CD8-positive, alpha-beta memory T cell (primary cell): ENCODE data around the gene MFN2. TPM values are rescaled to one million over a fixed set of nuclear protein-coding genes. Genes with fewer than 3 reads are reported as not detected.
"Not testable (repeated sequence)": the region's sequence is repeated elsewhere in the genome, so short reads cannot be mapped to it uniquely, and the experiment has no call there.

Source experiments
- CTCF ChIA-PET: fragments of 350-600 bp; sonication (Branson Sonifier 250); formaldehyde crosslinking; loops from one replicate; lab custom pipeline; 2021; ENCODE audit warnings: antibody characterized with exemption; lab: Charles Lee
- POLR2A ChIA-PET: fragments of 350-600 bp; sonication (Branson Sonifier 250); formaldehyde crosslinking; loops from one replicate; lab custom pipeline; 2021; ENCODE audit warnings: antibody characterized with exemption; lab: Charles Lee
- DNase-seq, 5 donors: peaks; one replicate each; pipeline versions ENCODE4 v3.0.0 to v3.0.0-alpha.2; 2020 to 2022; ENCODE audit warnings: mixed read lengths in 1 of 5
- H3K27ac ChIP-seq: one replicate; pipeline ENCODE4 v1.7.0; 2013; ENCODE audit warnings: low read depth, mild to moderate bottlenecking, low read length, moderate library complexity
- H3K27me3 ChIP-seq: 2 replicates; pipeline ENCODE4 v1.7.0; 2013; ENCODE audit warnings: low read length, mild to moderate bottlenecking; ENCODE audit not compliant: insufficient read depth, poor library complexity, severe bottlenecking
- H3K36me3 ChIP-seq: 2 replicates; pipeline ENCODE4 v1.7.0; 2013; ENCODE audit warnings: mild to moderate bottlenecking, low read length, moderate library complexity; ENCODE audit not compliant: insufficient read depth
- H3K4me1 ChIP-seq: 2 replicates; pipeline ENCODE4 v1.7.0; 2013; ENCODE audit warnings: mild to moderate bottlenecking, low read length, moderate library complexity; ENCODE audit not compliant: insufficient read depth
- H3K4me3 ChIP-seq: 2 replicates; pipeline ENCODE4 v1.7.0; 2013; ENCODE audit warnings: mild to moderate bottlenecking, low read length
- H3K9me3 ChIP-seq: 2 replicates; pipeline ENCODE4 v1.7.0; 2013; ENCODE audit warnings: mild to moderate bottlenecking, low read length
- H3K27ac Mint-ChIP-seq, 8 donors: one replicate each; pipeline ENCODE4 v1.8.0; 2020 to 2021; ENCODE audit warnings: mixed read lengths in 8 of 8, mild to moderate bottlenecking in 6 of 8, inconsistent platforms in 3 of 8, moderate library complexity in 3 of 8
- H3K27me3 Mint-ChIP-seq, 2 donors: one replicate each; pipeline ENCODE4 v1.8.0; 2020 to 2021; ENCODE audit warnings: mixed read lengths in 2 of 2, mild to moderate bottlenecking in 1 of 2, moderate library complexity in 1 of 2
- H3K36me3 Mint-ChIP-seq, 3 donors: one replicate each; pipeline ENCODE4 v1.8.0; 2020 to 2021; ENCODE audit warnings: mixed read lengths in 3 of 3, inconsistent platforms in 1 of 3, mild to moderate bottlenecking in 1 of 3
- H3K4me1 Mint-ChIP-seq, 3 donors: one replicate each; pipeline ENCODE4 v1.8.0; 2020 to 2021; ENCODE audit warnings: mixed read lengths in 3 of 3, inconsistent platforms in 1 of 3, mild to moderate bottlenecking in 1 of 3
- H3K4me3 Mint-ChIP-seq, 7 donors: one replicate each; pipeline ENCODE4 v1.8.0; 2020 to 2021; ENCODE audit warnings: mixed read lengths in 7 of 7, mild to moderate bottlenecking in 6 of 7, moderate library complexity in 4 of 7, inconsistent platforms in 2 of 7
- H3K9me3 Mint-ChIP-seq, 5 donors: one replicate each; pipeline ENCODE4 v1.8.0; 2020 to 2022; ENCODE audit warnings: mixed read lengths in 5 of 5, mild to moderate bottlenecking in 3 of 5, moderate library complexity in 2 of 5, inconsistent platforms in 1 of 5
- polyA plus RNA-seq: library from polyadenylated mRNA; unstranded; fragments of 300-500 nt; fragmentation: Illumina TruSeq; gene quantifications from one replicate; pipeline ENCODE4 v1.2.3, GENCODE V29; 2021
- total RNA-seq, 2 experiments: library from RNA; stranded (reverse); gene quantifications; one replicate each; pipeline ENCODE4 v1.2.3, GENCODE V29; 2021

The MFN2 gene
- total and polyA plus RNA-seq, 3 experiments from 2014 or later, result 40.9 to 97.2 (median 97.1) TPM

DNA sequence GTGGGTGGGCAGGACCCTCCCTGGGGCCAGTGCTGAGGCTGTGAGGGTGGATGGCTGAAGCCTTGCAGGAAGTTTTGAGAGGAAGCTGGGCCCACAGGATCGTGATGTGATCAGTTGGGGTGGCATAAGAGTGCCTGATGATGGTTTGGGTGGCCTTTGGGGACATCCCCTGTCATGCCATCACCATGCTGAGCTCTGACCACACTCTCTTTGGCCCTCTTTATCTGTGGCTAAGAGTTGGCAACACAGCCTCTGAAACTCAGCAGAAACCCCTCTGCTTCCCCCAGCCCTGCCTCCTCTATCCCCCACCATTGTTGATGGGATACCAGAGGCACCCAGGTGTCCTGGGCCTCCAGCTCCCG lies 58.9 kb downstream of the MFN2 start:
- H3K4me3 Mint-ChIP-seq, result no peak overlapping the region
- no peaks in the 10 kb centered on the region for H3K4me1 ChIP-seq
- no peak overlapping the region for H3K27ac ChIP-seq
- no peaks in the 10 kb centered on the region for H3K27me3 ChIP-seq
- no peaks in the 10 kb centered on the region for H3K36me3 ChIP-seq
- no peak overlapping the region for H3K4me3 ChIP-seq
- H3K9me3 ChIP-seq, result no peaks in the 10 kb centered on the region
- H3K27ac Mint-ChIP-seq, result no peak overlapping the region
- DNase-seq, result no peak
- H3K9me3 Mint-ChIP-seq, result no peaks in the 10 kb centered on the region
- peaks cover 2 to 7% (median 6%) of the 10 kb centered on the region in 3 donors for H3K4me1 Mint-ChIP-seq
- POLR2A ChIA-PET, result no interaction called here
- CTCF ChIA-PET, result no interaction called here
- peaks cover 1 to 2% of the 10 kb centered on the region in 2 donors for H3K27me3 Mint-ChIP-seq
- H3K36me3 Mint-ChIP-seq, result no peaks in the 10 kb centered on the region

DNA sequence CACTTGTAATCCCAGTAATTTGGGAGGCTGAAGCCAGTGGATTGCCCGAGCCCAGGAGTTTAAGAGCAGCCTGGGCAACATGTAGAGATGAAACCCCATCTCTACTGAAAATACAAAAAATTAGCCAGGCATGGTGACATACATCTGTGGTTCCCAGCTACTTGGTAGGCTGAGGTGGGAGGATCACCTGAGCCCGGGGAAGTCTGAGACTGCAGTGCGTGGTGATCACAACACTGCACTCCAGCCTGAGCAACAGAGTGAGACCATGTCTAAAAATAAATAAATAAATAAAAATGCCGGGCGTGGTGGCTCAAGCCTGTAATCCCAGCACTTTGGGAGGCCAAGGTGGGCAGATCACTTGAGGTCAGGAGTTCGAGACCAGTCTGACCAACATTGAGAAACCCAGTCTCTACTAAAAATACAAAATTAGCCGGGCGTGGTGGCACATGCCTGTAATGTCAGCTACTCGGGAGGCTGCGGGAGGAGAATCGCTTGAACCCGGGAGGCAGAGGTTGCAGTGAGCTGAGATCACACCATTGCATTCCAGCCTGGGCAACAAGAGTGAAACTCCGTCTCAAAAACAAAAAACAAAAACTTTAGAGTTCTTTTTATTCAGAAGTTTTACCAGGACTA lies 59.7 kb downstream of the MFN2 start:
- H3K4me1 ChIP-seq, H3K36me3 ChIP-seq, DNase-seq, CTCF ChIA-PET, H3K27me3 Mint-ChIP-seq, H3K36me3 Mint-ChIP-seq, H3K27me3 ChIP-seq, H3K4me3 Mint-ChIP-seq, H3K9me3 Mint-ChIP-seq, H3K4me3 ChIP-seq, H3K9me3 ChIP-seq, H3K27ac ChIP-seq, POLR2A ChIA-PET: not testable (repeated sequence)
- peak overlapping the region in 1 of 8 donors; percentile 84 for H3K27ac Mint-ChIP-seq
- H3K4me1 Mint-ChIP-seq, result peaks cover 7 to 15% (median 11%) of the 10 kb centered on the region in 3 donors

DNA sequence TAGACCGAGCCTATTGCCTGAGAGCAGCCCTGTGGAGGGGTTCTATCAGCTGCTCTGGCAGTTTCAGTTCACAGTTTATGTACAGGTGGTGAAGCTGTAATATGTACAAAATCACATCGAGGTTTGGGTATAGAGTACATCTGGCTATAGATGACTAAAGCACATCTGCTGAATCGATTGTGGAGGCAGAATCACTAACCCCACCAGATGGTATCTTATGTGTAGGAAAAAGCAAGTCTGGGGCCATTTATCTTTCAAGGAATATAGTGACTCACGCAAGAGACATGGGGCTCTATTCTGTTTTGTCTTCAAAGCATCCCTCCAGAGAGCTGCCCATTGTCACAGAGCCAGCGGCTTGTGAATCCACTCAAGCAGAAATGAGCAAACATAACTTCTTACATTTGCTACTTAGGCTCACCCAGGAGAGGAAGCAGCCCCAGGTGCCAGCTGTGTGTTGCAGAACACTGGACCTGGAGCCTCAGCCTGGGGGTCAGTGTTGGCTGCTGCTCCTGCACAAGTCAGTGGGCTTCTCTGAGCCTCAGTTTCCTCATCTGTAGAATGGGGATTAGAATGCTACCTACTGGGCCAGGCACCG lies 60.3 kb downstream of the MFN2 start:
- no peaks in the 10 kb centered on the region for H3K9me3 Mint-ChIP-seq
- H3K4me3 Mint-ChIP-seq, result no peak overlapping the region
- ChIA-PET POLR2A (no interaction called here), CTCF (no interaction called here)
- no peak overlapping the region for H3K27ac ChIP-seq
- H3K9me3 ChIP-seq, result no peaks in the 10 kb centered on the region
- no peak overlapping the region for H3K4me3 ChIP-seq
- no peaks in the 10 kb centered on the region for H3K36me3 Mint-ChIP-seq
- no peaks in the 10 kb centered on the region for H3K36me3 ChIP-seq
- peaks cover 1 to 6% of the 10 kb centered on the region in 2 donors for H3K27me3 Mint-ChIP-seq
- H3K4me1 Mint-ChIP-seq, result peaks cover 7 to 15% (median 11%) of the 10 kb centered on the region in 3 donors
- no peaks in the 10 kb centered on the region for H3K27me3 ChIP-seq
- H3K27ac Mint-ChIP-seq, result peak overlapping the region in 1 of 8 donors; percentile 84
- DNase-seq, result no peak
- no peaks in the 10 kb centered on the region for H3K4me1 ChIP-seq

DNA sequence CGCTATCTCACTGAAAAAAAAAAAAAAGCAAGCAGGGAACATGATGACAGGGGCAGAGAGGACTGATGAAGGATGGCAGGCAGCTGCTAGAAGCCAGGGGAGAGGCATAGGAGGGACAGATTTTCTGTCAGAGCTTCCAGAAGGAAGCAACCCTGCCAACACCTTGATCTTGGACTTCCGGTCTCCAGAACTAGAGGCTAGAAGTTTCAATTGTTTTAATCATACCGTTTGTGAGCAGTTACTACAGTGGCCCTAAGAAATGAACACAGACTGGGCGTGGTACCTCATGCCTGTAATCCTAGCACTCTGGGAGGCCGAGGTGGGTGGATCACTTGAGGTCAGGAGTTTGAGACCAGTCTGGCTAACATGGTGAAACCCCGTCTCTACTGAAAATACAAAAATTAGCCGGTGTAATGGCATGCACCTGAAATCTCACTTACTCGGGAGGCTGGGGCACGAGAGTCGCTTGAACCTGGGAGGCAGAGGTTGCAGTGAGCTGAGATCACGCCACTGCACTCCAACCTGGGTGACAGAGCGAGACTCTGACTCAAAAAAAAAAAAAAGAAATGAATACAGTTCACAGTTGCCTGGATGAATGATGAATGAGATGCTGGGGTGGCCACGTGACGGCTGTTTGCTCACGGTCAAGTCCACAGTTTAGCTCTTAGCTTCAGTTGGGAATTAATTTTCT lies 64.1 kb downstream of the MFN2 start:
- H3K27ac ChIP-seq, H3K4me3 ChIP-seq, H3K27me3 ChIP-seq, H3K9me3 ChIP-seq, H3K36me3 Mint-ChIP-seq, H3K27me3 Mint-ChIP-seq, CTCF ChIA-PET, H3K36me3 ChIP-seq, H3K9me3 Mint-ChIP-seq, POLR2A ChIA-PET, DNase-seq: not testable (repeated sequence)
- Mint-ChIP-seq H3K4me1 (peaks cover 7 to 15% (median 11%) of the 10 kb centered on the region in 3 donors), H3K4me3 (peak overlapping the region in 1 of 7 donors; percentile 56), H3K27ac (peak overlapping the region in 1 of 8 donors; percentile 39)
- H3K4me1 ChIP-seq, result peaks cover 19% of the 10 kb centered on the region

DNA sequence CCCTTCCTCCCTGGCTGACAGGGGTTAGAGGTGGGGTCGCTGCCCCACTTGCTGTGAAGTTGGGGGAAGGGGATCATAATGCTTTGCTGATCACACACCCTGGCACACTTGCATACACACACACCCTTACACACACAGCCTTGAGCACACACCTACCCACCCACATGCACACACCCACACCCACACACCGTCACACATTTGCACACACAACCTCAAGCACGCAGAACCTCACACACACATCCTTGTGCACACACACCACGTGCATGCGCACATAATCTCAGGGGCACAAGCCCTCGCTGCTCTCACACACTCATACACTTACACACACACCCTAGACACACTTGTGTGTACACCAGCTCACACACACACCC lies 66.5 kb downstream of the MFN2 start:
- H3K4me1 Mint-ChIP-seq, result peaks cover 8 to 13% (median 9%) of the 10 kb centered on the region in 3 donors
- no peak overlapping the region for H3K4me3 Mint-ChIP-seq
- peaks cover 19% of the 10 kb centered on the region for H3K4me1 ChIP-seq
- DNase-seq, result no peak
- no peaks in the 10 kb centered on the region for H3K36me3 Mint-ChIP-seq
- H3K27me3 Mint-ChIP-seq, result peaks cover 0 to 6% of the 10 kb centered on the region in 2 donors
- H3K9me3 Mint-ChIP-seq, result no peaks in the 10 kb centered on the region
- peak overlapping the region; percentile 43 for H3K4me3 ChIP-seq
- no peaks in the 10 kb centered on the region for H3K36me3 ChIP-seq
- H3K9me3 ChIP-seq, result no peaks in the 10 kb centered on the region
- no peaks in the 10 kb centered on the region for H3K27me3 ChIP-seq
- no peak overlapping the region for H3K27ac Mint-ChIP-seq
- H3K27ac ChIP-seq, result no peak overlapping the region
- ChIA-PET CTCF (no interaction called here), POLR2A (interaction anchor here (0.5 kb wide), 1 partner anchor 15 kb away, joined by 3 read pairs; no protein-coding TSS in a partner anchor)

DNA sequence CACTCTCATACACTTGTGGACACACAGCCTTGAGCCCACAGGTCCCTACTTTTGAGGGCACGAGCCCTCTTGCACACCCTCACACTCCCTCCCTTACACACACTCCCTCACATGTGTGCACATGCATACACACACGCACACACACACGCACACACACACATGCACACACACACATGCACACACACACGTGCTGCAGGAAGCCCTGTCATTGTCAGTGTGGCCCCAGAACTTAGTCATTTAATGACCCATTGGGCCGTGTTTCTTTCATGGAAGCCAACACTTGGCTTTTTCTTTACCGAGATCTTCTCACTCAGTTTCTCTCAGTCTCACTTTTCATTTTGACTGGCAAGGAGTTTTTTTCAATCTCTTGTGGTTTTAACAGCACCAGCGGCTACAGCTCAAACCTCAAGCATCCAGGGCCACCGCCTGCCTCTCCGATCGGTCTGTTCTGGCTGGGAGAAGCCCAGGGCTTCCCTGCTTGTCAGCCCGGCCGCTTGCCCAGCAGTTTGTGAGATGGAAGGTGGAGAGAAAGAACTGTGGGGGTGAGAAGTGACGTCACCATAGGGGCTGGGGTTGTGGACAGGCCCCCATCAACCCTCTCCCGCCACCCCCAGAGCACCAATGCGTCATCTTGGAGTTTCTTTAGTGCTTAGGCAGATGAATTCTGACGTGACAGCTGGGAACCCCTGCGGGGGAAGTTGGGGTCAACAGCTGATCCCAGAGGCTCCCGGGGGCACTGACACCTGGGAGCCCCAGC lies 67.1 kb downstream of the MFN2 start:
- H3K27me3 ChIP-seq, result no peaks in the 10 kb centered on the region
- POLR2A ChIA-PET, result no interaction called here
- no peak overlapping the region for H3K27ac Mint-ChIP-seq
- peak in 4 of 5 donors; percentile 20 to 61 (median 38) for DNase-seq
- CTCF ChIA-PET, result no interaction called here
- peaks cover 0 to 6% of the 10 kb centered on the region in 2 donors for H3K27me3 Mint-ChIP-seq
- H3K9me3 ChIP-seq, result no peaks in the 10 kb centered on the region
- no peak overlapping the region for H3K27ac ChIP-seq
- no peaks in the 10 kb centered on the region for H3K36me3 ChIP-seq
- H3K4me1 Mint-ChIP-seq, result peaks cover 13 to 18% (median 14%) of the 10 kb centered on the region in 3 donors
- peak overlapping the region; percentile 43 for H3K4me3 ChIP-seq
- H3K4me3 Mint-ChIP-seq, result no peak overlapping the region
- peaks cover 24% of the 10 kb centered on the region for H3K4me1 ChIP-seq
- no peaks in the 10 kb centered on the region for H3K9me3 Mint-ChIP-seq
- H3K36me3 Mint-ChIP-seq, result no peaks in the 10 kb centered on the region

DNA sequence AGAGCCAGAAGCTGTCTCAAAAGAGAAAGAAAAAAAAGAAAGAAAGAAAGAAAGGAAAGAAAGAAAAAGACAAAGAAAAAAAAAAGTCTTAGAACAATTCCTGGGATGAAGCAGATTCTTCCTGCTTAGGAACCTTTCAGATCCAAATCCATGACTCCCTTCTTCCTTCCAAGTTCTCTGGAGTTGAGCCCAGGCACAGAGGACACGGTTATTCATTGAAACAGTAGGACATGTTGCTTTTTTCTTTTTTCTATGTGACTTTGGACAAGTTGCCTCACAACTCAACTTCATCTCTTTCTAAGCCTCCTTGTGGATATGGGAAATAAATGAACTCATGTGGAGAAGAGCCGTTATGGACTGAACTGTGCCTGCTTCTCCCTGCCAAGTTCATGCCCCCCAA lies 68.1 kb downstream of the MFN2 start:
- Histone ChIP-seq H3K36me3 (no peaks in the 10 kb centered on the region), H3K9me3 (no peaks in the 10 kb centered on the region), H3K27me3 (no peaks in the 10 kb centered on the region), H3K27ac (no peak overlapping the region), H3K4me3 (no peak overlapping the region), H3K4me1 (peaks cover 26% of the 10 kb centered on the region)
- no peak for DNase-seq
- Mint-ChIP-seq H3K36me3 (no peaks in the 10 kb centered on the region), H3K4me3 (no peak overlapping the region), H3K9me3 (no peaks in the 10 kb centered on the region), H3K27ac (no peak overlapping the region), H3K27me3 (peaks cover 0 to 6% of the 10 kb centered on the region in 2 donors), H3K4me1 (peaks cover 17 to 25% (median 21%) of the 10 kb centered on the region in 3 donors)
- CTCF ChIA-PET, result interaction anchor here (1.2 kb wide), 1 partner anchor 29 kb away, joined by 3 read pairs; no protein-coding TSS in a partner anchor
- POLR2A ChIA-PET, result no interaction called here

DNA sequence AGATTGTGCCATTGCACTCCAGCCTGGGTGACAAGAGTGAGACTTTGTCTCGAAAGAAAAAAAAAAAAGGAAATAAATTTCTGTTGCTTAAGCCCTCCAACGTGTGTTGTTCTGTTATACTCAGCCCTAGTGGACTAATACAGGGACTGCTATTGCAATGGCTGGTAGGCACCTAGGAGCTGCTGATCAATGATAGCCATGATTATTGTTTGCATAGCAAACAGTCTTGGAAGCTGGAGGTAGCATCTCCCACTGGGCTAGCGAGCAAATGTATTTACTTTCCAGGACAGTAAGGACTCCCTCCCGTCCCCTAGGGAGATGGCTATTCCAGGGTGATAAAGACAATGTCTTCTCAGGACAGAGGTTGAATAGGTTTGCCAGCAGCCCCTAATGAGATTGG lies 69.4 kb downstream of the MFN2 start:
- ChIA-PET POLR2A (no interaction called here), CTCF (no interaction called here)
- H3K36me3 ChIP-seq, result no peaks in the 10 kb centered on the region
- H3K4me1 ChIP-seq, result peaks cover 26% of the 10 kb centered on the region
- H3K9me3 ChIP-seq, result no peaks in the 10 kb centered on the region
- no peak overlapping the region for H3K4me3 Mint-ChIP-seq
- H3K36me3 Mint-ChIP-seq, result no peaks in the 10 kb centered on the region
- H3K27ac Mint-ChIP-seq, result no peak overlapping the region
- no peak for DNase-seq
- no peaks in the 10 kb centered on the region for H3K9me3 Mint-ChIP-seq
- no peaks in the 10 kb centered on the region for H3K27me3 ChIP-seq
- H3K27ac ChIP-seq, result no peak overlapping the region
- peaks cover 0 to 2% of the 10 kb centered on the region in 2 donors for H3K27me3 Mint-ChIP-seq
- H3K4me1 Mint-ChIP-seq, result peaks cover 13 to 17% (median 14%) of the 10 kb centered on the region in 3 donors
- H3K4me3 ChIP-seq, result no peak overlapping the region
